Fibroblast of pulmonary artery (primary cell): ENCODE data around the gene KCTD17.

Source experiments
- DNase-seq: peaks from one replicate; pipeline ENCODE4 v3.0.0-alpha.2; 2010; ENCODE audit warnings: low read depth
- H3K4me3 ChIP-seq: replicated peaks from 2 replicates; pipeline ENCODE4 v1.5.1; 2011; ENCODE audit warnings: low read depth, mild to moderate bottlenecking, control low read depth, low read length, moderate library complexity
- TF ChIP-seq, protein P1 (sequence below): IDR thresholded peaks from 2 replicates; pipeline ENCODE4 v1.5.1; 2011; ENCODE audit warnings: mild to moderate bottlenecking, control low read depth, low read length, inconsistent platforms; ENCODE audit errors: missing control alignments

Gene KCTD17

DNA sequence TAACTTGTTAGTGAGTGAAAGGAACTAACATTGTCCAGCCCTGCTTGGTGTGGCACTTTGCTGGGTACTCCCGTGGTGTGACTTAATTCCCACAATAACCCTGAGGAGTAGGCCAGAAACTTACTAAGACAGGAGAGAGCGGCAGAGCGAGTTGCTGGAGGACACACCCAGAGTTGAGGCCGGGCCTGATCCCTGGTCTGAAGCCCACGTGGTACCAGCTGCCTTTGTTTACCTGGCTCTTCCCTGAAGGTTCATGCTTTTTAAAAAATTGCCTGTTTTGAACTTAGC lies 31.4 kb upstream of the KCTD17 start:
- peak; percentile 51 for DNase-seq
- TF ChIP-seq, protein P1, sequence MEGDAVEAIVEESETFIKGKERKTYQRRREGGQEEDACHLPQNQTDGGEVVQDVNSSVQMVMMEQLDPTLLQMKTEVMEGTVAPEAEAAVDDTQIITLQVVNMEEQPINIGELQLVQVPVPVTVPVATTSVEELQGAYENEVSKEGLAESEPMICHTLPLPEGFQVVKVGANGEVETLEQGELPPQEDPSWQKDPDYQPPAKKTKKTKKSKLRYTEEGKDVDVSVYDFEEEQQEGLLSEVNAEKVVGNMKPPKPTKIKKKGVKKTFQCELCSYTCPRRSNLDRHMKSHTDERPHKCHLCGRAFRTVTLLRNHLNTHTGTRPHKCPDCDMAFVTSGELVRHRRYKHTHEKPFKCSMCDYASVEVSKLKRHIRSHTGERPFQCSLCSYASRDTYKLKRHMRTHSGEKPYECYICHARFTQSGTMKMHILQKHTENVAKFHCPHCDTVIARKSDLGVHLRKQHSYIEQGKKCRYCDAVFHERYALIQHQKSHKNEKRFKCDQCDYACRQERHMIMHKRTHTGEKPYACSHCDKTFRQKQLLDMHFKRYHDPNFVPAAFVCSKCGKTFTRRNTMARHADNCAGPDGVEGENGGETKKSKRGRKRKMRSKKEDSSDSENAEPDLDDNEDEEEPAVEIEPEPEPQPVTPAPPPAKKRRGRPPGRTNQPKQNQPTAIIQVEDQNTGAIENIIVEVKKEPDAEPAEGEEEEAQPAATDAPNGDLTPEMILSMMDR = no peak
- peak overlapping the region; percentile 79 for H3K4me3 ChIP-seq

DNA sequence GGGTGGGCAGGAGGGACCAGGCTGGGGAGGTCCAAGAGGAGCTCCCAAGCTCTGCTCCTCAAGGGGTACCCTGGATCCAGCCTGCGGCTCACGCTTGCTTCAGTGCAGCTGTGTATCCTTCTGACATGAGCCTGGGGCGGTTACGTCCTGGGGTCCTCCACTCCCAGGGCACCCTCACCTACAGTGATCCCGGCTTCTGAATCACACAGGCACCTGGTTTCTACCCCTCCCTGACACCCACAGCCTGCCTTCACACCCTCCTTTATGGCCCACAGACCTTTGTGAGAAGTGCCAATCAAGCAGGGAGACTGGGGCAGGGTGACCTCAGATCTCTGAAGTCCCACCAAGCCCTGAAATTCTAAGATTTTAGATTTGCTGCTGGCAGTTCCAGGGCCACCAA lies 30.5 kb upstream of the KCTD17 start:
- TF ChIP-seq, protein P1 = no peak
- no peak overlapping the region for H3K4me3 ChIP-seq
- no peak for DNase-seq

DNA sequence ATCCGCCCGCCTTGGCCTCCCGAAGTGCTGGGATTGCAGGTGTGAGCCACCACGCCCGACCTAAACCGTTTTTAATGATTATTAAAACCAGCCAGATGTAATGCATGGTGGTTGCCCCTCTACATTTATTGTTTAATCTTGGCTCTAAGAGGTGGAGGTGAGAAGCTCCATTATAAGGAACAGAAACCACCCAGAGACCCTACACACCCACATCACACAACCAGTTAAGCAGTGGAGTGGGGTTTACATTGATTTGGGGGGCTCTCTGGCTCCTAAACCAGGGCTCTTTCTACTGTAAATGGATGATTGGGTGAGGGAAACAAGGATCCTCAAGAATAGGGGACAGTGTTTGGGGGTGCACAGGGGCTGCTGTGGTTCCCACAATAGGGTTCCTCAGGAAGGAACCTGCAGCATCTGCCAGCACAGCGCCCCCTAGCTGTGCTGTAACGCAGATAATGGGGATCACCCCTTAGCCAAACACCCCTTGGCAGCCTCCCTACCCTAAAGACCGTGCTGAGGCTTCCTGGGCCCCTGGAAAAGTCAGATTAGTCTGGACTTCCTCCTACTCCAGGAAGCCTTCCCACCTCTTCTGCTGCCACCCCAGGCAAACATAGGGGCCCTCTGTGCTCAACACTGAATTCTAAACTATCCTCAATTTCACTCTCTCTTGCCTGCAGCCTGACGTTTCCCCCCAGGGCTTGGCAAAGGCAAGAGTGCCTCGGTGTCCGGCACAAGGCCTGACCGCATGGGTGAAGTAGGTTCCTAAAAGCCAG lies 29.6 kb upstream of the KCTD17 start:
- H3K4me3 ChIP-seq = no peak overlapping the region
- DNase-seq = peak; percentile 50
- TF ChIP-seq, protein P1 = peak; percentile 74

DNA sequence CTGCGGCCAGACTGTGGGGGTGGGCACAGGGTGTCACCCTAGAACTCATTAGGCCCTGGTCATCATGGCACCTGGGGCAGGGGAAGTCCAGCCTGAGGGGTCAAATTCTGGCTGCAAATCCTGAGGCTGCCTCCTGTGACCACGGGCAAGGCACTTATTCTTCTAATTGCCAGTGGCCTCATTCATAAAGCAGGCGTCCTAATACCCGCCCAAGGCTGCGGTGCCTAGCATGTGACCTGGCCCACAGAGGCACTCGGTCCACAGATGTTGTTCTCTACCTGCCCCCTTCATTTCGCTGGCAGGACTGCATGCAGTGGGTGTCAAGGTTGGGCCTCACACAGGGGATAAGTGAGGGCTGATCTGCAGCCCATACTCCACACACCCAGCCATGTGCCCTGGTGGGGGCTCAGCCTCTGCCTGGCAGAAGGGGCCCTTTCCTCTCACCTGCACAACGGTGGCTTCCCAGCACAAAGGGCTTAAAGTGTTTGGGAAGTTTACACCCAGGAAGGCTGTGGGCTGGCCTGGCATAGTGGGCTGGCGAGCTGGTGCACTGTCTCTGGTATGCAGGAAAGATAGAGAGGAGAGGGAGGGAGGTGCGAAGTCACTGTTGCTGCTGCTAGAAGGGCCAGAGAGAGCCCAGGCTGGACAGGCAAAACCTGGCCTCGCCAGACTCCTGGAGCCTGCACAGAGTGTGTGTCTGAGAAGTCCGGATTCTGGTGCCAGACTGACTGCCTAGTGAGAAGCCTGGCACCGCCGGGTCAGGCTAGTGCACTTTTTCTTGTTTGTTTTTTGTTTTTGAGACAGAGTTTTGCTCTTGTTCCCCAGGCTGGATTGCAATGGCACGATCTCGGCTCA lies 28.8 kb upstream of the KCTD17 start:
- no peak overlapping the region for H3K4me3 ChIP-seq

DNA sequence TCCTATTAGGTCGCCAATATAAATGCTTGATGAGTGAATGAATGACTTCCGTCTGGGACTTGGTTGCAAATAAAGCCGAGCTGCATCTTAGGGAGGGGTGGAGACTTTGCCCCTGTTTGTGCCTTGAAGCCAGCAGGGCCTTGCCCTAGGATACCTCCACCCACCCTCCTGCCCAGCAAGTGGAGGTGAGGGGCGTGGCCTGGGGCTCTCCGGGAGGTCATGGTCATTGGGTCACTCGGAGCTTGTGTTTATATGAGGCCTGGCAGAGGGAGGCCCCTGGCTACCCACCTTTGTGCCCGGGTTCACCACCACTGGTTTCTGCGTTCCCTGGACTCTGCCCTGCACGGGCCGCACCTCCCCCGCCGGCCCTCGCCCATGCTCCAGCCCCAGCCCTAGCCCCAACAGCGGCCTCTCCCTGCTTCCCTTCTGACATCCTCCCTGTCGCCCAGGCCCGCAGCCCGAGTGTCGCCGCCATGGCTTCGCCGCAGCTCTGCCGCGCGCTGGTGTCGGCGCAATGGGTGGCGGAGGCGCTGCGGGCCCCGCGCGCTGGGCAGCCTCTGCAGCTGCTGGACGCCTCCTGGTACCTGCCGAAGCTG lies 27.7 kb upstream of the KCTD17 start:
- TF ChIP-seq, protein P1 = no peak
- H3K4me3 ChIP-seq = no peak overlapping the region
- DNase-seq = no peak

More for the DNA sequence above, 28.8 kb upstream of the KCTD17 start:
- TF ChIP-seq, protein P1 = no peak
- DNase-seq = no peak

DNA sequence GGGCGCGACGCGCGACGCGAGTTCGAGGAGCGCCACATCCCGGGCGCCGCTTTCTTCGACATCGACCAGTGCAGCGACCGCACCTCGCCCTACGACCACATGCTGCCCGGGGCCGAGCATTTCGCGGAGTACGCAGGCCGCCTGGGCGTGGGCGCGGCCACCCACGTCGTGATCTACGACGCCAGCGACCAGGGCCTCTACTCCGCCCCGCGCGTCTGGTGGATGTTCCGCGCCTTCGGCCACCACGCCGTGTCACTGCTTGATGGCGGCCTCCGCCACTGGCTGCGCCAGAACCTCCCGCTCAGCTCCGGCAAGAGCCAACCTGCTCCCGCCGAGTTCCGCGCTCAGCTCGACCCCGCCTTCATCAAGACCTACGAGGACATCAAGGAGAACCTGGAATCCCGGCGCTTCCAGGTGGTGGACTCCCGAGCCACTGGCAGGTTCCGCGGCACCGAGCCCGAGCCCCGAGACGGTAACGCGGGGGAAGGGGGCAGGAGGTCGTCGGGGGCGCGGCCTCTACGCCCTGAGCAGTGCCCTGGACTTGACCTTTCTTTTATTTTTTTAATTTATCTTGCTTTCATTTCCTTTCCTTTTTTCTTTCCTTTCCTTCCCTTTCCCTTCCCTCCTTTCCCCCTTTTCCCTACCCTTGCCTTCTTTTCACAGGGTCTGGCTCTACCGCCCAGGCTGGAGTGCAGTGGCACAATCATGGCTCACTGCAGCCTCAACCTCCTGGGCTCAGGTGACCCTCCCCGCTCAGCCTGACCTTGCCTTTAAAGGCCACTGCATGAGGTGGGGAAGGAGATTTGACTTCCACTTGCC lies 27.0 kb upstream of the KCTD17 start:
- no peak for DNase-seq
- no peak overlapping the region for H3K4me3 ChIP-seq

More for the DNA sequence above, 27.0 kb upstream of the KCTD17 start:
- TF ChIP-seq, protein P1 = no peak
